Skeletal muscle tissue (tissue), 4 donors: ENCODE data around the gene PROSER1. TPM values are rescaled to one million over a fixed set of nuclear protein-coding genes. Genes with fewer than 3 reads are reported as not detected.
A peak's percentile ranks its signal among the peaks of the same experiment; 100 is the strongest.

Source experiments
- H3K27ac ChIP-seq: one replicate; pipeline ENCODE4 v1.7.0; 2013; ENCODE audit warnings: mild to moderate bottlenecking, low read depth, low read length, inconsistent platforms
- H3K27me3 ChIP-seq, 3 donors: one replicate each; pipeline ENCODE4 v1.7.0; 2013; ENCODE audit warnings: low read length in 3 of 3; ENCODE audit not compliant: control insufficient read depth in 3 of 3, insufficient read depth in 3 of 3
- H3K36me3 ChIP-seq, 3 donors: one replicate each; pipeline ENCODE4 v1.7.0; 2013; ENCODE audit warnings: low read length in 3 of 3; ENCODE audit not compliant: control insufficient read depth in 3 of 3, insufficient read depth in 3 of 3
- H3K4me1 ChIP-seq, 3 donors: one replicate each; pipeline ENCODE4 v1.7.0; 2013; ENCODE audit warnings: low read length in 3 of 3, mild to moderate bottlenecking in 3 of 3; ENCODE audit not compliant: control insufficient read depth in 3 of 3, insufficient read depth in 3 of 3
- H3K4me3 ChIP-seq, 3 donors: one replicate each; pipeline ENCODE4 v1.7.0; 2013; ENCODE audit warnings: low read length in 3 of 3
- H3K9ac ChIP-seq, 3 donors: one replicate each; pipeline ENCODE4 v1.7.0; 2013; ENCODE audit warnings: low read length in 3 of 3, mild to moderate bottlenecking in 3 of 3, moderate library complexity in 2 of 3, low read depth in 1 of 3
- H3K9me3 ChIP-seq, 3 donors: one replicate each; pipeline ENCODE4 v1.7.0; 2013; ENCODE audit warnings: low read length in 3 of 3; ENCODE audit not compliant: control insufficient read depth in 3 of 3
- total RNA-seq: library from RNA; depleted of rRNA; stranded (reverse); fragments of >200 nt; gene quantifications from one replicate; pipeline ENCODE4 v1.2.3, GENCODE V29; 2014
- donor health status: Osteomylitis.

PROSER1 gene
- total RNA-seq, 1 donor from 2014 or later, result 16.2 TPM

DNA sequence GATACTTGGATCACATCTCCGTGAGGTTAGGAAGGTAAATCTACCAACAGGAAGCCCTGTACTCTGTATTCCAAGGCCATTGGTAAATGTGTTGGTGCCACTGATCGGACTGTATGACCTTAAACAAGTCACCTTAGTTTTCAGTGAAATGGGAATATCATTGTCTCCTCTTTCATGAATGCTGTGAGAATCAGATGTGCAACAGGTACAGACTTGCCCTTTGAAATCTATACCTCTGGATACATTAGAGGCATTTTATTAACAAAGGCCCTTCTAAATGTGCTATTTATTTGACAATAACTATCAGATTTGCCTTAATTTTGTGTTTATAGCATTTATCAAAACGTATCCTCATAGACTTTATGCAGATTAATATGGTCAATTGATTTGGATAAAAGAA is 11.4 kb upstream of the PROSER1 start:
- Histone ChIP-seq H3K36me3 (peaks cover 0 to 24% (median 19%) of the 10 kb centered on the region in 3 donors), H3K27me3 (no peaks in the 10 kb centered on the region), H3K4me3 (no peak overlapping the region), H3K9me3 (no peaks in the 10 kb centered on the region), H3K27ac (no peak overlapping the region), H3K9ac (no peak overlapping the region), H3K4me1 (no peaks in the 10 kb centered on the region)

DNA sequence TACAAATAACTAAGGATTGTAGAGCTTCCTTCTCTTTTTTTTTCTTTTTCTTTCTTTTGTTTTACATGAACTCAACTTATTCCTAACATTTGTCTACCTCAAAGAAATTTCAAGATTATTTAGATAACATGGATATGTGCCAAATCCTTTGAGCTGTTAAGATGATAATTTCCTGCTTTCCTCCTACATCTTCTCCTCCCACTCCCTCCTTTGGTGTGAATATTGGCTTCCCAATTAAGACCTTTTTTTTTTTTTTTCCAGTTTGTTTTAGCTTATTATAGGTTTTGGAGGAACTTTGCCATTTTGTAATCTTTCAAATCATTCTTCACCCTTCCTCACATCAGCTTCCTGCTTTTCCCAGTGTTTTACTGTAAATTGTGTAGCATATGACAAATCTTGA is 10.9 kb upstream of the PROSER1 start:
- no peak overlapping the region for H3K4me3 ChIP-seq
- no peak overlapping the region for H3K27ac ChIP-seq
- no peak overlapping the region for H3K9ac ChIP-seq
- no peaks in the 10 kb centered on the region for H3K27me3 ChIP-seq
- peaks cover 3 to 28% (median 24%) of the 10 kb centered on the region in 3 donors for H3K36me3 ChIP-seq
- no peaks in the 10 kb centered on the region for H3K4me1 ChIP-seq
- H3K9me3 ChIP-seq, result no peaks in the 10 kb centered on the region

DNA sequence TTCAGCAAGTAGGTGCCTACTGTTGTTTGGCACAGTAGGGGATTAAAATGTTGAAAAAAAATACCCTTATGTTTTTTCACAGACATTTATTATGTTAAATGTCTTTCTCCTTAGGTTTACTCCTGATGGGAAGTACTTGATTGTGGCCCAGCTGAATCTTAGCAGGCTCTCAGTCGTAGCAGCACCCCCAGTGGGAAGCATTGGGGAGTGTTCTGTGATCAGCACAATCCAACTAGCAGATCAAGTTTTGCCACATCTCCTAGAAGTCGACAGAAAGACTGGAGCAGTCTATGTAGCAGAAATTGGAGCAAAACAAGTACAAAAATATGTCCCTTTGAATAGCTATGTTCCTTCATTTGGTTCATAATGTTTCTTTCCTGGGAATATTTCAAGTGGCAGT is 9.7 kb upstream of the PROSER1 start:
- Histone ChIP-seq H3K4me1 (no peaks in the 10 kb centered on the region), H3K9ac (no peak overlapping the region), H3K27me3 (no peaks in the 10 kb centered on the region), H3K36me3 (peaks cover 4 to 25% (median 23%) of the 10 kb centered on the region in 3 donors), H3K9me3 (no peaks in the 10 kb centered on the region), H3K27ac (no peak overlapping the region), H3K4me3 (no peak overlapping the region)

DNA sequence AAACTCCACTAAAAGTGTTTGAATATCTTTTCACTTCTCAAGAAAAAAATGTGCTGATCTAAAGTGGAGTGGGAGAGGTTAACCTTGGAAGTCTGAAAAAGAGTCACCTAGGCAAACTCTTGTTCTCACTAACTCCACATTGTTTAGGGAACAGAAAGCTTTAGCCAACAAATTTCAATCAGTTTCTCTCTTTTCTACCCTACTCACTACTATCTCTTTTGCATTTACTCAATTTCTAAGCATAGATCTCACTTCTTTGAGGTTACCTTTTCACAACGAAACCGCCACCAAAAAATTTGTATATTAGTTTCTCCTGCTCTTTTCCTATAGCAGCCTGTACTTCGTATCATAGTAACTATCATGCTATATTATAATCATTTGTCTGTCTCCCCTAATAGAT is 6.6 kb upstream of the PROSER1 start:
- H3K9me3 ChIP-seq, result no peaks in the 10 kb centered on the region
- H3K4me3 ChIP-seq, result no peak overlapping the region
- peaks cover 0 to under 1% (median 0%) of the 10 kb centered on the region in 3 donors for H3K4me1 ChIP-seq
- no peaks in the 10 kb centered on the region for H3K27me3 ChIP-seq
- H3K27ac ChIP-seq, result no peak overlapping the region
- no peak overlapping the region for H3K9ac ChIP-seq
- H3K36me3 ChIP-seq, result peaks cover 4 to 28% (median 25%) of the 10 kb centered on the region in 3 donors

DNA sequence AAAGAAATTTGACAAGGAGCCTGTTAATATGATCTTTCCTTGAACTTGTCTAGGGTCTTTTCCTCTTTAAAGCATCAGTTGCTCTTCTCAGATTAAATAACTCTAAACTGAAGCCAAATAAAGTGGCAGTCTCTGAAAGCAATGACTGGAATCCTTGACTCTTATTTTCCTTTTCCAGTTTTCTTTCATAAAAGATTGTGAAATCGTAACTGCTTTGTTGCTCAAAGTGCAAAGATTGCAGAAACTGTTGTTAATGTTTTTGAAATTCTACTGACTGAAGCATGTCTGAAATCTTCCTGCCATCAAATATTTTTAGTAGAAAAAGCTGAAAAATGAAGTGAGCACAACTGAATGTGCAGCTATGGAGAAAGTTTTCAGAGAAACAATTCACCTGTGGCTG is 2.3 kb upstream of the PROSER1 start:
- H3K27me3 ChIP-seq, result no peaks in the 10 kb centered on the region
- H3K27ac ChIP-seq, result peak overlapping the region; percentile 9
- no peaks in the 10 kb centered on the region for H3K9me3 ChIP-seq
- no peak overlapping the region for H3K9ac ChIP-seq
- H3K4me3 ChIP-seq, result no peak overlapping the region
- peaks cover 4 to 15% (median 12%) of the 10 kb centered on the region in 3 donors for H3K36me3 ChIP-seq
- H3K4me1 ChIP-seq, result peaks cover 4 to 25% (median 20%) of the 10 kb centered on the region in 3 donors

DNA sequence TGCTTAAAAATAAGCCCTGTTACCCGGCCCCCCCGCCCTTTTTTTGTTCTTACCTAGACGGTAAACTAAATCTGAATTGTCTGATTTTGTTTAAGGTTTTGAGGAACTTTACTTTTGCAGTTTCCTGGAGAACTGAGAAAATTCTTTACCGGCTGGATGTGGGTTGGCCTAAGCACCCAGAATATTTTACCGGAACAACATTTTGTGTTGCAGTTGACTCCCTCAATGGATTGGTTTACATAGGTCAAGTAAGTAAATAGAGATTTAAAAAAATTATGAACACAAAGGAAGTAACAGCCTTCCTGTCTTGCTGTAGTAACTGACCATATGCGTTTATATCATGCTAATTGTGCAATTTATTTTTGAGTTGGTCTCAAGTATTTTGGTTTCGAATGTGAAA is 1.2 kb upstream of the PROSER1 start:
- peak overlapping the region; percentile 74 for H3K27ac ChIP-seq
- H3K4me3 ChIP-seq, result peak overlapping the region; percentile 89 to 99 (median 98)
- H3K4me1 ChIP-seq, result peaks cover 10 to 35% (median 21%) of the 10 kb centered on the region in 3 donors
- H3K27me3 ChIP-seq, result no peaks in the 10 kb centered on the region
- H3K9me3 ChIP-seq, result no peaks in the 10 kb centered on the region
- H3K36me3 ChIP-seq, result peaks cover 3 to 9% (median 3%) of the 10 kb centered on the region in 3 donors
- H3K9ac ChIP-seq, result peak overlapping the region in 2 of 3 donors; percentile 90 to 98

DNA sequence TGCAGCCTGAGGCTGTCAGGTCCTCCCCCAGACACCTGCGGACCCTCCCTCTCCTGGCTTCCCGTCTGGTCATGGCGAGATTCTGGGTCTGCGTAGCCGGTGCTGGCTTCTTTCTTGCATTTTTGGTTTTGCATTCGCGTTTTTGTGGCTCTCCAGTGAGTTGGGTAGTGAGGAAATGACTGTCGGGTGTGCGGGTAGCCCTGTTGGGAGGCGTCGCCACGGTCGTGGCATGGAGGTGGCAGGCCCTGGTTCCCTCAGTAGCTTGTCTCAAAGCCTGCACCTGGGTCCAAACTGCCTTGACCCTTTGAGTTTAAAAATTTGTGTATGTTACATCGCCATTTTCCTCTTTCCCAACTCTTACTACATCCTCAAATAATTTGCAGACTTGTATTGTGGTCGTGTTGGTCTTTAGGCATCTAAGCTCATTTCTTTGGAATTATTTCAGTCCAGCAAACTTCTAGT is 711 bp upstream of the PROSER1 start:
- peaks cover 0 to 7% (median 0%) of the 10 kb centered on the region in 3 donors for H3K36me3 ChIP-seq
- no peaks in the 10 kb centered on the region for H3K9me3 ChIP-seq
- H3K9ac ChIP-seq, result peak overlapping the region; percentile 90 to 98 (median 98)
- no peaks in the 10 kb centered on the region for H3K27me3 ChIP-seq
- peak overlapping the region; percentile 89 to 99 (median 98) for H3K4me3 ChIP-seq
- peaks cover 10 to 35% (median 21%) of the 10 kb centered on the region in 3 donors for H3K4me1 ChIP-seq
- peak overlapping the region; percentile 74 for H3K27ac ChIP-seq

DNA sequence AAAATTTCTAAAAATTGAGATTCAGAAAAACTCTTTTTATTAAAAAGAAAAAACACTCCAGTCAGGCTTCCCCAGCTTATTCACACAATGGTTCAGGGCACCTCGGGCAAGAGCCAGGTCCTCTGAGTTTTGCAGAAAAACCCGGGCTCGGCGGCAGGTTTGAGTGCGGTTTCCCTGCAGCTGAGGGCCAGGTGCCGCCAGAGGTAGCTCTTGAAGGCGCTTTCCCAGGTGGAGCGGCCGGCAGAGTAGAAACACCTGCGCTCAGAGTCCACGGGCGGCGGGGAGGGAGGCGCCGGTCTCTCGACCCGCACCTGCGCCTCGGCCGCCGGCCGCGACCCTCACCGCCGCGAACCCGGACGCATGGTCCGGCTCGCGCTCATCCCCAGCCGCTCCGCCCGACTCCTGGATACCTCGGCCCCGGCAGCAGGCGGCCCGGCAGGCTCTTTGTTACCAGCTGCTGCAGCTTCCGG is 444 bp downstream of the PROSER1 start:
- no peaks in the 10 kb centered on the region for H3K27me3 ChIP-seq
- peaks cover 0 to 4% (median 0%) of the 10 kb centered on the region in 3 donors for H3K36me3 ChIP-seq
- H3K4me1 ChIP-seq, result peaks cover 10 to 35% (median 21%) of the 10 kb centered on the region in 3 donors
- peak overlapping the region; percentile 90 to 98 (median 98) for H3K9ac ChIP-seq
- H3K9me3 ChIP-seq, result no peaks in the 10 kb centered on the region
- peak overlapping the region; percentile 74 for H3K27ac ChIP-seq
- peak overlapping the region; percentile 89 to 99 (median 98) for H3K4me3 ChIP-seq

DNA sequence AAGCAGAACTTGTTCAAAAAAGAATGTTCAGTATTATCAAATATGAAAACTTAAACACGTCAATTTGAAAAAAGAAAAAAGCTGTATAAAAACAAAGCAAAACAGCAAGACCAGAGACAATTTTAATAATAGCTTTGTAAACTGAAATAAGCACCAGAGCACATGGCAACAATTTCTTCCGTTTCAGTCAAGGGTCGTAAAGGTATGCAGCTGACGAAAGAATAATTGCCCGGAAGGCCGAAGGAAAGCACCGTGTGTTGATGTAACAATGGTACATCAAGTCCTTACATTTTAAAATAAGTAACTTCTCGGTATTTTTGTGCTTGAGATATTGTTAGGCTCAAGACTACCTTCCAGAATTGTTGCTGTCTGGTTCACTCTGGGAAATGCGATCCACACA is 1.7 kb downstream of the PROSER1 start:
- no peaks in the 10 kb centered on the region for H3K27me3 ChIP-seq
- peaks cover 10 to 35% (median 21%) of the 10 kb centered on the region in 3 donors for H3K4me1 ChIP-seq
- no peaks in the 10 kb centered on the region for H3K9me3 ChIP-seq
- H3K9ac ChIP-seq, result peak overlapping the region; percentile 90 to 98 (median 98)
- H3K36me3 ChIP-seq, result peaks cover 0 to 2% (median 0%) of the 10 kb centered on the region in 3 donors
- H3K27ac ChIP-seq, result no peak overlapping the region
- peak overlapping the region; percentile 89 to 99 (median 98) for H3K4me3 ChIP-seq

DNA sequence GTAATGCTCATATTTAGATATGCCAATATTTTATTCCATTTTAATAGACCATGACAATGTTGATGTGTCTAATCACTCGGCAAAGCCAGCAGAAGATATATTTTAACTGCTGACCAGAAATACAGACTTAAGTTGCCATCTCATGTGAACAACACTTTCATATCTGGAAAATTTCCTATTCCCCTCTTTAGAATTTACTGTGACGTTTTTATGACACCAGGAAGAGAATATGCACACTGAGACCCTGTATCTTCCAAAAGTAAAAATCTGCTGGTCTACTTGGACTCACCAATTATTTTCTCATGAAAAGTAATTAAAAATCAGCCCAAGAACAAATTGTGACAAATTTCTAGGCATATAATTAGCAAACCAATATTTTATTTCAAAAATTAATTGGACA is 2.1 kb downstream of the PROSER1 start:
- H3K9ac ChIP-seq, result peak overlapping the region; percentile 58 to 98 (median 98)
- no peaks in the 10 kb centered on the region for H3K27me3 ChIP-seq
- H3K4me3 ChIP-seq, result peak overlapping the region in 2 of 3 donors; percentile 89 to 99
- peaks cover 10 to 35% (median 21%) of the 10 kb centered on the region in 3 donors for H3K4me1 ChIP-seq
- no peaks in the 10 kb centered on the region for H3K9me3 ChIP-seq
- no peak overlapping the region for H3K27ac ChIP-seq
- H3K36me3 ChIP-seq, result peaks cover 0 to 2% (median 0%) of the 10 kb centered on the region in 3 donors
